GM12875 (cell line): Measurements from ENCODE around the gene NFIA.

Source experiments
- H3K4me3 ChIP-seq: one replicate; pipeline ENCODE4 v1.5.1; 2011; ENCODE audit warnings: low read depth, low read length, control low read depth
- CTCF ChIP-seq: IDR thresholded peaks from 2 replicates; pipeline ENCODE4 v1.5.1; 2011; ENCODE audit warnings: low read depth, mild to moderate bottlenecking, control low read depth, inconsistent platforms, low read length, moderate library complexity, borderline replicate concordance; ENCODE audit not compliant: insufficient read depth

The NFIA gene

GRCh38 chr1:61450872-61451571 is 368.7 kb downstream of the NFIA start:
- H3K4me3 ChIP-seq: no peak overlapping the region
- no peak for TF ChIP-seq CTCF

- H3K4me3 ChIP-seq: no peak overlapping the region
- no peak for TF ChIP-seq CTCF
Measured at GRCh38 chr1:61451572-61451968, 369.2 kb downstream of the NFIA start.

GRCh38 chr1:61452176-61453035 is 370.0 kb downstream of the NFIA start:
- TF ChIP-seq CTCF: no peak
- no peak overlapping the region for H3K4me3 ChIP-seq

GRCh38 chr1:61453111-61453961 is 371.0 kb downstream of the NFIA start:
- TF ChIP-seq CTCF: peak; percentile 73

GRCh38 chr1:61455400-61455799 is 373.0 kb downstream of the NFIA start:
- TF ChIP-seq CTCF: no peak
- H3K4me3 ChIP-seq: no peak overlapping the region

More at GRCh38 chr1:61453111-61453961, 371.0 kb downstream of the NFIA start:
- H3K4me3 ChIP-seq: no peak overlapping the region

GRCh38 chr1:61457526-61458040 is 375.2 kb downstream of the NFIA start:
- TF ChIP-seq CTCF: no peak
- H3K4me3 ChIP-seq: no peak overlapping the region
